Nucleus accumbens (tissue), 56 donors: ENCODE results near the gene ZFAND2B.

Source experiments
- DNase-seq, 56 donors: peaks; one replicate each; lab custom pipeline; 2025; lab: John Stamatoyannopoulos, UW

The ZFAND2B gene

DNA sequence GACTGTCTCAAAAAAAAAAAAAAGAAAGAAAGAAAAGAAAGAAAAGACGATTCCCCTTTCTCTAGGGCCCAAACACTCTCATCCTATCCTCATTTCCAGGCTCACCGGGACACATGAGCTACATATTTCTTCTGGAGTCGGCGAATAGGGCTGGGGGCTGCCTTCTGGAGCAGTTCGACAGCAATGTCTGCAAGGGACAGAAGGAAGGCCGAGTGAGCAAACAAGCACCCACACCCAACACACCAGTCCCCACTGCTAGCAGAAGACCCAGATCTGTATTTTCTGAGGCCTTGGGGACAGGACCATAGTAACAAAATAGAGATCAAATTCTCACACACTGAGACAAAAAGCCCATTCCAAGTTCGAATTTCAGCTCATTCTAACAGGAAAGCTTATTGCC lies 31.1 kb upstream of the ZFAND2B start:
- DNase-seq = no peak

DNA sequence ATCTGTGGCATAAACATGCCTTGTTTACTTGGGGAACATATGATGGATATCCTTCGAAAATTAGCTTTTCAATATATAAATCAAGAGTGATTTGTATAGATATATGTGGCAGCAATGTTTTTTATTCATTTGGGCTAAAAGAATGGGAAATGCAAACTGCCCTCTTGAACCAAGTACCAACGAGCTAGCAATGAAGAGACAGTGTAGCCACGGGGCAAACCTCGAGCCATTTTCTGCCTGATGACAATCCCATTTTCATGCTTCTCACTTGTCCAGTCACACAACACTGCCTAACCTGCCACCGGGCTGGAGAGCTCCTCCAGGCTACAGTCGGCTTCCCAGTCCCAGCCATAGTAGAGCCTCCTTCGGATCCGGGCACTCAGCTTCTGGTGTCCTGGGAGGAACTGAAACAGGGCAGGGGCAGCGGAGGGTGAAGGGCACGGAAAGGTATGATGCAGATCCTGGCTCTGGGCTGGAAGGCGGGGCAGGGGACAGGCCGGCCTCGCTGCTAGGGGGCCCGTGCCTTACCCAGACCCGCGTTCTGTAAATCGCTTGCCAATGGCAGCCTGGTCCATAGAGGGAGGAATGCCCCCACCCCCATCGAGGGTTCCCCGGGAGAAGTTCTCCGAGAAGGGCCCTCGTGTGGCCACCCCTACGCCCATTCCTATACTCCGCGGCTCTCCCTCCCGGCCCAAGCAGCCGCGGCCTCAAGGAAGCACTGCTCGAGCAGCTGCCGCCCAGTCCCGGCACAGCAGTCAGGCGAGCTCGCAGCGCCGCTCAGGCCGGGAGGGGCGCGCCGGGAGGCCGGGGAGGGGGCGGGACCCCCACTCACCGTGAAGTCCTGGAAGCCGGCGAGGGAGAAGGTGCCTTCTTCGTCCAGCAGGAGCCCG lies 30.4 kb upstream of the ZFAND2B start:
- DNase-seq = peak in 38 of 56 donors; percentile 16 to 83 (median 56)

DNA sequence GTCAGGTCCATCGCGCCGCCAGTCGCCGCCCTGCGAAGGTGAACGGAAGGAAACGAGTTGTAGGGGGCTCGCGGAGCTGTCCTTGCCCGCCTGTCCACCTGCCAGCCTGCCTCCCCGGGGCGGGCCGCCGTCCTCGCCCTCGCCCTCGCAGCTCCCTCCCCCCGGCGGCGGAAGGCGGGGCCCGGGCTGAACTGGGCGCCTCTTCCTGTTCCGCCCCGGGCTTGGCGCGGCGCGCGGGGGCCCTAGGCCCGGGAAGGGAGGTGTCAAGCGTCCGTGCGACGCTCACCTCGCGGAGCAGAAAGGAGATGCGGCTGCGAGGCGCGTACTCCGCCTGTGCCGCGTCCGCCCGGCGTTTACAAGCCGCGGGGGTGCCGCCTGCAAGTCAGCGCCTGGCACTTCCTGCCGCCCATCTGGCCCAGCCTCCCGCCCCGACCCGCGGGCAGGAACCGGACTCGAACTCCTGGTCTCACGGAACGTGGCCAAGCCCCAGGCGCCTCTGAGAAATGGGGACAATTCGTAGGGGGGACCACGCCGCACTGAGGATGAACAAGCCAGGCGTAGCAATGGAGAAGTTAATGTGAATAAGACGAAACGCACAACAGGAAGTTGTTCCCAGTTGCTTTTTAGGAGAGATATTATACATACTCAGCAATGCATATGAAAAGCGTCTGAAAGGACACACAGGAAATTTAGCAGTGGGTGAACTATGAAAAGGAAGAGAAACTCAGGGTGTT lies 29.6 kb upstream of the ZFAND2B start, which contains the start of gene CNPPD1:
Gene CNPPD1, minus strand, starts transcription at position 108 of the 734 bp plus-strand sequence. Its CDS starts 97 bp downstream, at position 11.
- peak in 54 of 56 donors; percentile 37 to 95 (median 78) for DNase-seq

DNA sequence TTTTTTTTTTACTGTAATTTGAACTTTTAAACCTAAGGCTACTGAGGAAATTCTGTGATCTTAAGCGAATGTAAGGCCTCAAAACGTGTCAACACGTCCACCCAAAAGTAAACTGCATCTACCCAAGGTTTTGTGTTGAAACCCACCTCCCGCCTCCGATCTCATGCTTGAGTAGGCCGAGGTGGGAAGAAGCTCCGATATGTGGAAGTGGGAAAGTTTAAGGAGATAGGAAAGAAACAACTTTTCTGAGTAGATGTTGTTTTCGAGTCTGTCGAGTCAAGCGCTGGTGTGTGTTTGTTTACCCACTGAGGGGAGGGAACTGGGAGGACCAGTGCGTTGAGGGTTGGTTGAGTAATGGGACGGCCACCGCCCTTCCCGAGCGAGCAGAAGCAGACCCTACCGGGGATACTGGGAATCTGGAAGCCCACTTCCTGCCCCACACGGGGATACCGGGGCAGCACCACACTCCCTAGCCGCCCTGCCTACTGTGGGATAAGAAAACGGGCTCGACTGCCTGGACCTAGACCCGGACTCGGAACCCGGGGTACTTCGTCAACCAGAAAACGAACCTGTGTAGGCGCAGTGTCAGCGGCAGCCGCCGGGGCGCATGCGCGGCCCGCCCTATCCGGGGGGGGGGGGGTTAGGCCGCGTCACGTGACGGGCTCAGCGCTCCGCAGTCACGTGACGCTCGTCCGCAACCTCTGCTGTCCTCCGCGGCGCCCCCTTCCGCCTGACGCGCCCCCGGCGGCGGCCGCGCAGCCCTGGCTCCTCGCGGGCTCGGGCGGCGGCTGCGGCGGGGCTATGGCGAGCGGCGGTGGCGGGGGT lies 28.8 kb upstream of the ZFAND2B start, which contains the start of gene RETREG2:
Gene RETREG2, plus strand, starts transcription at position 724 of the 825 bp plus-strand sequence. Its CDS starts 78 bp downstream, at position 802.
- DNase-seq = peak in 54 of 56 donors; percentile 37 to 94 (median 82)

DNA sequence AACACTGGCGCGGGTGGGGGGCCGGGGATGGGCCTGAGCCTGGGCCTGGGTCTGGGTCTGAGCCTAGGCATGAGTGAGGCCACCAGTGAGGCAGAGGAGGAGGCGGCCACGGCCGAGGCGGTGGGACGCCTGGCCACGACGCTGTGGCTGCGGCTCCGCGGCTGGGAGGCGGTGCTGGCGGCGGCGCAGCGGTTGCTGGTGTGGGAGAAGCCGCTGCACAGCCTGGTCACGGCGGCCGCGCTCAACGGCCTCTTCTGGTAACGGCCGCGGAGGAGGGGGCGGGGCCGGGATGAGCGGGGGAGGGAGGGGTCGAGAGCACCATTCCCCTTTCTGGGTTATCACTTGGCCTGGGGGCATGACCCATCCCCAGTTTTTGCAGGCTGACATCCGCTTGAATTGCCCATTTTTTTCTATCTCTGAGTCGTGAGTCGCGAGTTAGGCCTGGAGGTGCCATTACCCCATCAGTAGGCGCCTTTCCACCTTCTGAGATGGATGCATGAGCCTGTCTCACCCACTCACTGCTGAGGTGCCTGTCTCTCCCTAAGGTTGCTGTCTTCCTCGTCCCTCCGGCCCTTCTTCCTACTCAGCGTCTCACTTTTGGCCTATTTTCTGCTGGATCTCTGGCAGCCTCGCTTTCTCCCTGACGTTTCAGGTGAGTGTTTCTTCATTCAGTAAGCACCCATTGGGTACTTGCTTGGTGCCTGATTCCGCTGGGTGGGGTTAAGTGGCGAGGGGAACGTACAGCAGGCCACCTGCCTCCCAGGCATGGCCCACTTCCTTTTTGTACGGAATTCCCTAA lies 28.0 kb upstream of the ZFAND2B start:
- DNase-seq = peak in 23 of 56 donors; percentile 31 to 85 (median 62)

DNA sequence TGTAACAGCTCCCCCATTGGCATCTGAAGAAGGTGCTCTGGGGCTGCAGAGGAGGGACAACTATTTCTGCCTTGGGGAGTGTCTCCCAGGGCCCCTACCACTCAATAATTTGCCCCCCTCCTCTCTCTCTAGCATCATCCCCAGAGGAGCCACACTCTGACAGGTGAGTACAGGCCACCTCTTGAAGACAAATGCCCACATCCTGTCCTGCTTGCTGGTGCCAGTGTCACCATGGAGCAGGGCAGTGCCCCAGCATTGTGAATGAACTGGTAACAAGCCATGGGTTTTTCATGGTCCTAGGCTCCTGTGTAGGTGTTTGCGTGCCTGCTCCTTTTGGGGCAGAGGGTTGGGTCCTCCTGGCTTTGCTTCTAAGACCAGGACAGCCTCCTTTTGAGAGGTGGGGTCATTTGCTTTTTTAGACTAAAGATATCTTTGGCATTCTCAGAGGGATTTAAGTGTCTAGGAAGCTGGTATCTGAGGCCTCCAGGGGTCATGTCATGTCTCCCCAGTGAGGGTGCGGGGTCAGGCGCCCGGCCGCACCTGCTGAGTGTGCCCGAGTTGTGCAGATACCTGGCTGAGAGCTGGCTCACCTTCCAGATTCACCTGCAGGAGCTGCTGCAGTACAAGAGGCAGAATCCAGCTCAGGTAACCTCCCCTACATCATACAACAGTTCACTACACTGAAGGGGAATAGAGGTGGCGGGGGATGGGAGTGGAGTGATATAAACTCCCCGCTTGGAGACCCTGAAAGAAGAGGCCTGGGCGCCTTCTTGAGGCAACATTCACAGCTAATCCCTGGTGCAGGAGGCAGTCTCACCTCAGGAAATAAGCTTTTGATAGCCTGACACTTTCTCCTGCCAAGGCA lies 26.7 kb upstream of the ZFAND2B start:
- DNase-seq = no peak

DNA sequence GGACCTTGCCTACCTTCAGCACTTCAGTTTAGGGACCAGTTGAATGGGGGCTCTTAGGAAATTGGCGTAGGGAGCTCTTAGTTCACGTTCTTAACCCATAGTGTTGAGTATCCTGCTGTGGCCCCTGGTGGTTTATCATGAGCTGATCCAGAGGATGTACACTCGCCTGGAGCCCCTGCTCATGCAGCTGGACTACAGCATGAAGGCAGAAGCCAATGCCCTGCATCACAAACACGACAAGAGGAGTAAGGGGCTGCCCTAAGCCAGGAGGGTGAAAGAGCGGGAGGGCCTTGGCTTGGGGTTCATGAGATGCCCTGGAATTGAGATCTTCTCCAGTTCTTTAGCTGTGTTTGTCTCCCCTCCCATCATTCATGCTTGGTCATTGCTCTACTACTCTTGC lies 25.6 kb upstream of the ZFAND2B start:
- no peak for DNase-seq

DNA sequence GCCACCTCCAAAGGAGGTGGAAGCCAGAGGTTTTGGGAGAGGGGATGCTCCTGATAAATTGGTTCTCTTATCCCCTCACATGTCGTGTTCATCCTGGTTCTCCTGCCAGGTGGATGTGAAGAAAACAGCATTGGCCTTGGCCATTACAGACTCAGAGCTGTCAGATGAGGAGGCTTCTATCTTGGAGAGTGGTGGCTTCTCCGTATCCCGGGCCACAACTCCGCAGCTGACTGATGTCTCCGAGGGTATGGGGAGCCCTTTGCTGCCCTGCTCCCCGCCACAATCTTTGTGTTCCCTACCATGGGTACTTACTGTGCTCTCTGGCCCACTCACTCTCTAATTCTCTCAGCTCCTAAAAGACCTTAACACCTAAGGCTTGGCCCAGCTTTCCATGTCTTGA lies 25.1 kb upstream of the ZFAND2B start:
- no peak for DNase-seq

DNA sequence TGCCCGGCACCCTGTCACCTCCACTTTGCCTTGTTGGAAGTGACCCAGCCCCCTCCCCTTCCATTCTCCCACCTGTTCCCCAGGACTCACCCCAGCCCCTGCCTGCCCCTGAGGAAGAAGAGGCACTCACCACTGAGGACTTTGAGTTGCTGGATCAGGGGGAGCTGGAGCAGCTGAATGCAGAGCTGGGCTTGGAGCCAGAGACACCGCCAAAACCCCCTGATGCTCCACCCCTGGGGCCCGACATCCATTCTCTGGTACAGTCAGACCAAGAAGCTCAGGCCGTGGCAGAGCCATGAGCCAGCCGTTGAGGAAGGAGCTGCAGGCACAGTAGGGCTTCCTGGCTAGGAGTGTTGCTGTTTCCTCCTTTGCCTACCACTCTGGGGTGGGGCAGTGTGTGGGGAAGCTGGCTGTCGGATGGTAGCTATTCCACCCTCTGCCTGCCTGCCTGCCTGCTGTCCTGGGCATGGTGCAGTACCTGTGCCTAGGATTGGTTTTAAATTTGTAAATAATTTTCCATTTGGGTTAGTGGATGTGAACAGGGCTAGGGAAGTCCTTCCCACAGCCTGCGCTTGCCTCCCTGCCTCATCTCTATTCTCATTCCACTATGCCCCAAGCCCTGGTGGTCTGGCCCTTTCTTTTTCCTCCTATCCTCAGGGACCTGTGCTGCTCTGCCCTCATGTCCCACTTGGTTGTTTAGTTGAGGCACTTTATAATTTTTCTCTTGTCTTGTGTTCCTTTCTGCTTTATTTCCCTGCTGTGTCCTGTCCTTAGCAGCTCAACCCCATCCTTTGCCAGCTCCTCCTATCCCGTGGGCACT lies 24.0 kb upstream of the ZFAND2B start:
- DNase-seq = no peak

DNA sequence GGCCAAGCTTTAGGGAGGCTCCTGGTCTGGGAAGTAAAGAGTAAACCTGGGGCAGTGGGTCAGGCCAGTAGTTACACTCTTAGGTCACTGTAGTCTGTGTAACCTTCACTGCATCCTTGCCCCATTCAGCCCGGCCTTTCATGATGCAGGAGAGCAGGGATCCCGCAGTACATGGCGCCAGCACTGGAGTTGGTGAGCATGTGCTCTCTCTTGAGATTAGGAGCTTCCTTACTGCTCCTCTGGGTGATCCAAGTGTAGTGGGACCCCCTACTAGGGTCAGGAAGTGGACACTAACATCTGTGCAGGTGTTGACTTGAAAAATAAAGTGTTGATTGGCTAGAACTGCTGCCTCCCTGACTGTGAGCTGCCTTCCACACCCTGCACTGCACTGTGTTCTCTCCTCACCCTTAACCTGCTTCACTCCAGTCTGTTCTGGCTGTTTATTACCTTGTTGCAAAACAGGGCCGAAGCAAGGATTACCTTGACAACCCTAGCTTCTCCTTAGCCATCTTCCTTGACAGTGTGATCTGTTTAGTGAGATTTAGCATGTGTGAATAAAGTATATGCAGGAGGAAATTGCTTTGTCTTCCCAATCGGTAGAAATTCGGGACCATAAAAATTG lies 23.3 kb upstream of the ZFAND2B start:
- DNase-seq = no peak

DNA sequence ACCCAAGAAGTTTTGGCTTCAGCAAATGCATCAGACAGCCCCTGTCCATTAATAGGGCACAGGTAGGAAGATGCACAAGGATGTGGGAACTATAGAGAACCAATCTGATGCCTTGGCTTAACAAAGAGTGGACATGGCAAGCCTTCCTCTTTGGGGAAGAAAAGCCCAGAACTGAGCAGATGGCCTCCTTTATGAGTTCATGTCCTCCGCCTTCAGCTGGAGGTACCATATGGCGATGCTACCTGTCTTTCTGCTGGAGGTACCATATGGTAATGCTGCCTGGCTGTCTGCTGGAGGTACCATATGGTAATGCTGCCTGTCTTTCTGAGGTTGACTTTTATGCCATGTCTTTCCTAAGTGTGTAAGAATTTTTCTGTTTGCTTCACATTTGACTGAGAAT lies 22.5 kb upstream of the ZFAND2B start:
- DNase-seq = no peak

DNA sequence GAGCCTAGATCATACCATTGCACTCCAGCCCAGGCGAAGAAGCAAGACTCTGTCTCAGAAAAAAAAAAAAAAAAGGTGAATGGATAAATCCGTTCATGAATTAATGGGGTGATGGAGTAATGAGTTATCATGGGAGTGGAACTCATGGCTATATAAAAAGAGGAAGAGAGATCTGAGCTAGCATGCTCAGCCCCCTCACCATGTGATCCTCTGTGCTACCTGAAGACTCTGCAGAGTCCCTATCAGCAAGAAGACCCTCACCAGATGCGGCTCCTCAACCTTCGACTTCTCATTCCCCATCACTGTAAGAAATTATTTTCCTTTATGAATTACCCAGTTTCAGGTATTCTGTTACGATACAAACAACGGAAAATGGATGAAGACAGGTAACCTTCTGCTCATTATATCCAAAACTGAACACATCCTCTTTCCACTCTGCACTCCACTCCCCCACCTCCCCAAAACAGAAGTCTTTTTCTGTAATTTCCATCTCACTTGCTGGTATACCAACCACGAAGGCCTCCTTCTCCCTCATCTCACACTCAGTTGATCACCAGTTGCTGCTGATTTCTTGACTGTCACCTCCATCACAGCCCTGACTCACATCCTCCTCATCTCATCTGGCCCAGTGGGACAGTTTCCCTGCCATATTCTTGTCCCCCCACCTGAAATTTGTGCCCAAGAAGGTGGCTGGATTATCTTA lies 19.7 kb upstream of the ZFAND2B start:
- DNase-seq = no peak

DNA sequence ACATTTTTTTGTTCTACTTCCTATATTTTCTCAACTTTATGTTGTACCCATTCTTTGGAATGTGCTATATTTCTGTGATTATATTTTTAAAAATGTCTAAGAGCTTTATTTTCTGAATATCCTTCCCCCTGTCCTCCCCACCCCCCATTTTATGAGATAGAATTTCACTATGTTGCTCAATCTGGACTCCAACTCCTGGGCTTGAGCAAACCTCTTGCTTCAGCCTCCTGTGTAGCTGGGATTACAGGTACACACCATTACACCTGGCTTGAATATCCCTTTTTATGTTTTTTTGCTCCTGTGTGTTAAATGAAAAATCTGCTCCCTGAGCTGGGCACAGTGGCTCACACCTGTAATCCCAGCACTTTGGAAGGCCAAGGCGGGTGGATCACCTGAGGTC lies 9.2 kb upstream of the ZFAND2B start:
- DNase-seq = no peak

DNA sequence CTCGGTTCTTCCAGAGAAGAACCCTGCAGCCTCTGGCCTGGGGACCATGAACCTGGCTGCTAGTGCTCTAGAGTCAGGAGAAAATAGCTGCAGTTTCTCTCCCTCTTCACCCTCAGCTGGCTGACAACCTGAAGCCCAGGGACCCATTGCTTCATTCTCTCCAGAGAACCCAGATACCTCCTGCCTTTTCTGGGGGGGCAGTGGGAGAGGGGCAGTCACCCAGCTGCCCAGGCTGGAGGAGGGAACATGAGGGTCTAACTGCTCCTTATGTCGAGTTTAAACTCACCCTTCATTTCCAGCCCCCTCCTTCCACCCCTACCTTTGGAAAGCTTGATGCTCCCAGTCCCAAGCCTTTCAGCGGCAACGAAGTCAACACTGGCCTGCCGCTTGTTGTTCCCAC lies 7.6 kb upstream of the ZFAND2B start:
- DNase-seq = no peak

DNA sequence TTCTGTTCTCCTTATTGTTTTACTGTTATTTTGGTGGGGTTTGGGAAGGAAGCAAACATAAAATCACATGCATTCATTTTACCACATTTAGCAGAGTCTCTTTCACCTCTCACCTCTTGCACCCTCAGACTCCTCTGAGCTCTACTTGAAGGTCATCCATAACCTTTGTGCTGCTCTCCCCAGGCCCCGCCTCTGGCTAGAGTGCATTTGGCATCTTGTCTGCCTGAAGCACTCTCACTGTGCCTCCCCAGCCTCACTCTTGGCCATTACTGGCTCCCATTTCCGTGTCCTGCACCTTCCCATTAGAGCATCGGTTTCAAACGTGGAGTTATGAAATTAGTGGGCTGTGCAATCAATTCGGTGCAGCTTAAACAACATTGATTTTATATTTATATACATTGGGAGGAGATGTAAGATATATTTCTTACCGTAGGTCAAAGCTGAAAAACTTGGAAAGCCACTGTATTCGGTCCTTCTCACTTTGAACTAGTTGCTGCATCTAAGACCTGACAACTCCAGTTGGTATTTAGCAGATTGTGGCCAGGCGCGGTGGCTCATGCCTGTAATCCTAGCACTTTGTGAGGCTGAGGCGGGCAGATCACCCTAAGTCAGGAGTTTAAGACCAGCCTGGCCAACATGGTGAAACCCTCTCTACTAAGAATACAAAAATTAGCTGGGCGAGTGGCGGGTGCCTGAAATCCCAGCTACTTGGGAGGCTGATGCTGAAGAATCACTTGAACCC lies 6.9 kb upstream of the ZFAND2B start:
- DNase-seq = no peak
